Smooth muscle cell (in vitro differentiated cells): Measurements from ENCODE around the gene PCNP. TPM values are rescaled to one million over a fixed set of nuclear protein-coding genes. Genes with fewer than 3 reads are reported as not detected.

Experiments used
- DNase-seq: peaks from one replicate; lab custom pipeline; 2025; ENCODE audit not compliant: unreplicated experiment; lab: John Stamatoyannopoulos, UW
- H2AFZ ChIP-seq: fragments of 200-600 bp; sonication (generic); 2 replicates; pipeline ENCODE4 v1.6.0; 2016; ENCODE audit warnings: antibody characterized with exemption, low read depth, mild to moderate bottlenecking
- H3F3A ChIP-seq: fragments of 200-600 bp; sonication (generic); 2 replicates; pipeline ENCODE4 v1.6.0; 2017; ENCODE audit warnings: antibody characterized with exemption, low read depth
- H3K27ac ChIP-seq: fragments of 200-600 bp; sonication (generic); 2 replicates; pipeline ENCODE4 v1.5.1; 2016; ENCODE audit warnings: low read depth, mild to moderate bottlenecking
- H3K27me3 ChIP-seq: fragments of 200-600 bp; sonication (generic); 2 replicates; pipeline ENCODE4 v1.6.1; 2016; ENCODE audit warnings: low read depth, mild to moderate bottlenecking
- H3K36me3 ChIP-seq: fragments of 200-600 bp; sonication (generic); 2 replicates; pipeline ENCODE4 v1.5.1; 2016; ENCODE audit warnings: low read depth
- H3K4me1 ChIP-seq: fragments of 200-600 bp; sonication (generic); 2 replicates; pipeline ENCODE4 v1.5.1; 2016; ENCODE audit warnings: low read depth
- H3K4me2 ChIP-seq: fragments of 200-600 bp; sonication (generic); 2 replicates; pipeline ENCODE4 v1.6.0; 2016; ENCODE audit warnings: mild to moderate bottlenecking
- H3K4me3 ChIP-seq: fragments of 200-600 bp; sonication (generic); 2 replicates; pipeline ENCODE4 v1.5.1; 2016; ENCODE audit warnings: mild to moderate bottlenecking
- H3K79me2 ChIP-seq: fragments of 200-600 bp; sonication (generic); 2 replicates; pipeline ENCODE4 v1.6.0; 2016; ENCODE audit warnings: low read depth, mild to moderate bottlenecking
- H3K9ac ChIP-seq: fragments of 200-600 bp; sonication (generic); 2 replicates; pipeline ENCODE4 v1.6.0; 2016; ENCODE audit warnings: low read depth
- H3K9me3 ChIP-seq: fragments of 200-600 bp; sonication (generic); replicated peaks from 2 replicates; pipeline ENCODE4 v1.5.1; 2016; ENCODE audit warnings: low read depth
- H4K20me1 ChIP-seq: fragments of 200-600 bp; sonication (generic); 2 replicates; pipeline ENCODE4 v1.6.0; 2016; ENCODE audit warnings: low read depth
- CTCF ChIP-seq: fragments of 200-600 bp; sonication (generic); IDR thresholded peaks from 2 replicates; pipeline ENCODE4 v1.5.1; 2017; ENCODE audit warnings: borderline replicate concordance, mild to moderate bottlenecking, antibody characterized with exemption; ENCODE audit not compliant: insufficient read depth, poor library complexity, severe bottlenecking
- WGBS: methylation state at CpG from one replicate; pipeline ENCODE4 v1.1.7; 2016; ENCODE audit warnings: low lambda C conversion rate; 5-methylcytosine and 5-hydroxymethylcytosine counted together
- polyA plus RNA-seq: library from polyadenylated mRNA; unstranded; fragments of >200 nt; fragmentation: Nextera tagmentation; extraction: Ambion mirVana; gene quantifications from 2 replicates; pipeline ENCODE4 v1.2.1, GENCODE V29; 2016
- total RNA-seq: library from RNA; depleted of rRNA; stranded (reverse); fragments of >200 nt; gene quantifications from 2 replicates; pipeline ENCODE4 v1.2.3, GENCODE V29; 2014

PCNP gene
- total and polyA plus RNA-seq, 2 experiments from 2014 or later: 105 to 137 TPM

GRCh38 chr3:101635954-101636798, 62.2 kb downstream of the PCNP start:
- TF ChIP-seq CTCF: peak; percentile 55
- Histone ChIP-seq H3K27ac (no peak overlapping the region), H3K36me3 (no peaks in the 10 kb centered on the region), H4K20me1 (no peaks in the 10 kb centered on the region), H3K9ac (no peak overlapping the region), H3K9me3 (no peaks in the 10 kb centered on the region), H3K4me1 (peaks cover 5% of the 10 kb centered on the region), H2AFZ (no peak overlapping the region), H3F3A (no peaks in the 10 kb centered on the region), H3K4me3 (no peak overlapping the region), H3K79me2 (no peaks in the 10 kb centered on the region), H3K4me2 (no peak overlapping the region), H3K27me3 (no peaks in the 10 kb centered on the region)
- WGBS: 55% methylated on average over 18 of the region's 18 CpGs
- DNase-seq: peak; percentile 9

- DNase-seq: no peak
- H3K9ac ChIP-seq: no peak overlapping the region
- no peaks in the 10 kb centered on the region for H3K36me3 ChIP-seq
Observed at GRCh38 chr3:101637451-101637850, 63.5 kb downstream of the PCNP start.

GRCh38 chr3:101638261-101638745, 64.3 kb downstream of the PCNP start:
- Histone ChIP-seq H4K20me1 (no peaks in the 10 kb centered on the region), H3K79me2 (no peaks in the 10 kb centered on the region), H3K4me3 (no peak overlapping the region), H3F3A (no peaks in the 10 kb centered on the region), H3K27me3 (no peaks in the 10 kb centered on the region), H2AFZ (no peak overlapping the region), H3K9ac (no peak overlapping the region), H3K9me3 (no peaks in the 10 kb centered on the region), H3K36me3 (no peaks in the 10 kb centered on the region), H3K4me1 (peaks cover 5% of the 10 kb centered on the region), H3K27ac (no peak overlapping the region), H3K4me2 (no peak overlapping the region)
- DNase-seq: no peak
- 73% methylated on average over 10 of the region's 10 CpGs for WGBS
- TF ChIP-seq CTCF: no peak

More at GRCh38 chr3:101637451-101637850, 63.5 kb downstream of the PCNP start:
- TF ChIP-seq CTCF: no peak
- H4K20me1 ChIP-seq: no peaks in the 10 kb centered on the region
- H3K4me3 ChIP-seq: no peak overlapping the region
- H3K27me3 ChIP-seq: no peaks in the 10 kb centered on the region
- H3K79me2 ChIP-seq: no peaks in the 10 kb centered on the region
- peaks cover 5% of the 10 kb centered on the region for H3K4me1 ChIP-seq
- no peak overlapping the region for H3K27ac ChIP-seq
- no peak overlapping the region for H3K4me2 ChIP-seq
- no peaks in the 10 kb centered on the region for H3K9me3 ChIP-seq
- no peak overlapping the region for H2AFZ ChIP-seq
- 62% methylated on average over 10 of the region's 10 CpGs for WGBS
- no peaks in the 10 kb centered on the region for H3F3A ChIP-seq
